OCI-LY1 (cell line): ENCODE data around the gene COX14.

ENCODE experiments used
- CTCF ChIP-seq: fragments of 200-600 bp; sonication (generic), shearing (Covaris generic); IDR thresholded peaks from 2 replicates; pipeline ENCODE4 v1.5.1; 2017; ENCODE audit warnings: mild to moderate bottlenecking, antibody characterized with exemption, low read length, moderate library complexity, mixed read lengths
- EZH2 ChIP-seq: fragments of 200-600 bp; sonication (generic), shearing (Covaris generic); IDR thresholded peaks from 2 replicates; pipeline ENCODE4 v1.8.0; 2017; ENCODE audit warnings: borderline replicate concordance, mixed run types, mild to moderate bottlenecking, antibody characterized with exemption, low read length, moderate library complexity, mixed read lengths

- TF ChIP-seq CTCF (no peak), EZH2 (no peak)
Observed at GRCh38 chr12:50119387-50119786, 7.4 kb downstream of the COX14 start.
